GM23338 (cell line): ENCODE results near the gene ATP8B4. TPM values are rescaled to one million over a fixed set of nuclear protein-coding genes. Genes with fewer than 3 reads are reported as not detected.

Source experiments
- ATAC-seq: fragments of 200-7000 bp; cut with Tn5 transposase; 3 replicates; pipeline ENCODE4 v1.9.1; 2020
- DNase-seq: peaks from one replicate; pipeline ENCODE4 v3.0.0-alpha.2; 2015; ENCODE audit warnings: low spot score
- H2AFZ ChIP-seq: fragments of 200-600 bp; sonication (generic); 2 replicates; pipeline ENCODE4 v1.8.0; 2016; ENCODE audit warnings: antibody characterized with exemption, mild to moderate bottlenecking, moderate library complexity
- H3F3A ChIP-seq: fragments of 200-600 bp; sonication (generic); replicated peaks from 2 replicates; pipeline ENCODE4 v1.8.0; 2017; ENCODE audit warnings: antibody characterized with exemption, mixed run types, low read depth
- H3K27ac ChIP-seq: fragments of 200-600 bp; sonication (generic); 2 replicates; pipeline ENCODE4 v1.6.1; 2016; ENCODE audit warnings: low read depth
- H3K27me3 ChIP-seq: fragments of 200-600 bp; sonication (generic); 2 replicates; pipeline ENCODE4 v1.8.0; 2016; ENCODE audit warnings: mild to moderate bottlenecking, mixed run types, moderate library complexity; ENCODE audit not compliant: insufficient read depth
- H3K36me3 ChIP-seq: fragments of 200-600 bp; sonication (generic); 2 replicates; pipeline ENCODE4 v1.8.0; 2016; ENCODE audit warnings: mild to moderate bottlenecking; ENCODE audit not compliant: insufficient read depth
- H3K4me1 ChIP-seq: fragments of 200-600 bp; sonication (generic); 2 replicates; pipeline ENCODE4 v1.8.0; 2016; ENCODE audit warnings: mild to moderate bottlenecking, moderate library complexity; ENCODE audit not compliant: insufficient read depth
- H3K4me2 ChIP-seq: fragments of 200-600 bp; sonication (generic); 2 replicates; pipeline ENCODE4 v1.7.1; 2017; ENCODE audit warnings: mixed run types
- H3K4me3 ChIP-seq: fragments of 200-600 bp; sonication (generic); 2 replicates; pipeline ENCODE4 v1.6.1; 2016; ENCODE audit warnings: mixed run types
- H3K79me2 ChIP-seq: fragments of 200-600 bp; sonication (generic); replicated peaks from 2 replicates; pipeline ENCODE4 v1.8.0; 2017; ENCODE audit warnings: mild to moderate bottlenecking; ENCODE audit not compliant: insufficient read depth
- H3K9me2 ChIP-seq: fragments of 200-600 bp; sonication (generic); 2 replicates; pipeline ENCODE4 v1.8.0; 2017; ENCODE audit not compliant: insufficient read depth
- H4K20me1 ChIP-seq: fragments of 200-600 bp; sonication (generic); replicated peaks from 2 replicates; pipeline ENCODE4 v1.8.0; 2017; ENCODE audit warnings: mild to moderate bottlenecking; ENCODE audit not compliant: insufficient read depth
- H3K27ac Mint-ChIP-seq: 2 replicates; pipeline ENCODE4 v1.8.0; 2020; ENCODE audit warnings: inconsistent platforms, mild to moderate bottlenecking, moderate library complexity, mixed read lengths
- H3K27me3 Mint-ChIP-seq: 3 replicates; pipeline ENCODE4 v1.8.0; 2022; ENCODE audit warnings: low read depth, mild to moderate bottlenecking, moderate library complexity, mixed read lengths, inconsistent platforms; ENCODE audit not compliant: insufficient read depth, poor library complexity
- H3K36me3 Mint-ChIP-seq: 3 replicates; pipeline ENCODE4 v1.8.0; 2021; ENCODE audit warnings: low read depth, mild to moderate bottlenecking, inconsistent platforms, moderate library complexity, mixed read lengths
- H3K4me1 Mint-ChIP-seq: 3 replicates; pipeline ENCODE4 v1.8.0; 2020; ENCODE audit warnings: mild to moderate bottlenecking, inconsistent platforms, mixed read lengths
- H3K4me3 Mint-ChIP-seq: 3 replicates; pipeline ENCODE4 v1.8.0; 2021; ENCODE audit warnings: moderate library complexity, mild to moderate bottlenecking, inconsistent platforms, mixed read lengths
- H3K9me3 Mint-ChIP-seq: 3 replicates; pipeline ENCODE4 v1.8.0; 2020; ENCODE audit warnings: moderate library complexity, mild to moderate bottlenecking, inconsistent platforms, mixed read lengths
- CREB1 ChIP-seq: fragments of 250-450 bp; sonication (Bioruptor Pico); IDR thresholded peaks from 2 replicates; pipeline ENCODE4 v1.5.0; 2020; ENCODE audit warnings: low read depth, mild to moderate bottlenecking, moderate library complexity
- NANOG ChIP-seq: IDR thresholded peaks from 2 replicates; pipeline ENCODE4 v1.6.1; 2016; ENCODE audit warnings: antibody characterized with exemption, borderline replicate concordance
- REST ChIP-seq: IDR thresholded peaks from one replicate; pipeline ENCODE4 v1.6.1; 2018; ENCODE audit warnings: antibody characterized with exemption; ENCODE audit not compliant: unreplicated experiment
- ZNF331 ChIP-seq: fragments of 250-450 bp; sonication (Bioruptor Pico); IDR thresholded peaks from 2 replicates; pipeline ENCODE4 v1.5.0; 2020; ENCODE audit warnings: low read depth, mild to moderate bottlenecking, moderate library complexity
- polyA plus RNA-seq: library from polyadenylated mRNA; unstranded; fragments of >200 nt; fragmentation: Nextera tagmentation; extraction: Ambion mirVana; gene quantifications from 2 replicates; pipeline ENCODE4 v1.2.1, GENCODE V29; 2016
- total RNA-seq: library from RNA; depleted of rRNA; stranded (reverse); fragments of >200 nt; shearing (Covaris generic); gene quantifications from 2 replicates; pipeline ENCODE4 v1.2.3, GENCODE V29; 2014
- TF ChIP-seq, protein P1 (sequence below): fragments of 250-450 bp; sonication (Bioruptor Pico); IDR thresholded peaks from 2 replicates; pipeline ENCODE4 v1.5.0; 2020; ENCODE audit warnings: mild to moderate bottlenecking, moderate library complexity

Gene ATP8B4
- total and polyA plus RNA-seq, 2 experiments from 2014 or later: 0.24 TPM; not detected in 1

DNA sequence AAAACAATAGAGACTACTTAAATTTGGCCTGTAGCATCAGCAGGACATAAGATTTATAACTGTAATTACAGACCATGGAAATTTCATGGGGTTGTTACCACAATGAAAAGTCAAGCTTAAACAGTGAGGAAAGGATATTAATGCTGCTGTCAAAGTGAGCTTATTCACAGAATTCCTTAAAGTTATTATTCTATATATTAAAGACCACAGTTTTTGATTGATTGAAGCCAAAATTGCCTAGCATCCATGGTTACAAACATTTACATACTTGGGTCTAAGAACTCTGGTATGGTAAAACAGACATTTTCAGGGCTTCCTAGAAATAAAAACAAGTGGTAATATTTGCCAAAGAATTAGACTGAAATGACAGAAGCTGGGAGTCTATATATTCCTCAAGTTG lies 248.6 kb downstream of the ATP8B4 start:
- no peaks in the 10 kb centered on the region for H3K9me3 Mint-ChIP-seq
- H3K9me2 ChIP-seq: no peaks in the 10 kb centered on the region
- H3K4me1 ChIP-seq: no peaks in the 10 kb centered on the region
- no peaks in the 10 kb centered on the region for H3K27me3 ChIP-seq
- H3K79me2 ChIP-seq: no peaks in the 10 kb centered on the region
- no peaks in the 10 kb centered on the region for H3K36me3 Mint-ChIP-seq
- H3K27ac Mint-ChIP-seq: no peak overlapping the region
- no peak for ATAC-seq
- no peak overlapping the region for H2AFZ ChIP-seq
- no peak overlapping the region for H3K4me3 ChIP-seq
- no peaks in the 10 kb centered on the region for H3K4me1 Mint-ChIP-seq
- H3K4me2 ChIP-seq: no peak overlapping the region
- H4K20me1 ChIP-seq: no peaks in the 10 kb centered on the region
- DNase-seq: no peak
- no peaks in the 10 kb centered on the region for H3K27me3 Mint-ChIP-seq
- H3K4me3 Mint-ChIP-seq: no peak overlapping the region
- TF ChIP-seq NANOG (no peak), REST (no peak), CREB1 (no peak), ZNF331 (no peak)
- TF ChIP-seq, protein P1, sequence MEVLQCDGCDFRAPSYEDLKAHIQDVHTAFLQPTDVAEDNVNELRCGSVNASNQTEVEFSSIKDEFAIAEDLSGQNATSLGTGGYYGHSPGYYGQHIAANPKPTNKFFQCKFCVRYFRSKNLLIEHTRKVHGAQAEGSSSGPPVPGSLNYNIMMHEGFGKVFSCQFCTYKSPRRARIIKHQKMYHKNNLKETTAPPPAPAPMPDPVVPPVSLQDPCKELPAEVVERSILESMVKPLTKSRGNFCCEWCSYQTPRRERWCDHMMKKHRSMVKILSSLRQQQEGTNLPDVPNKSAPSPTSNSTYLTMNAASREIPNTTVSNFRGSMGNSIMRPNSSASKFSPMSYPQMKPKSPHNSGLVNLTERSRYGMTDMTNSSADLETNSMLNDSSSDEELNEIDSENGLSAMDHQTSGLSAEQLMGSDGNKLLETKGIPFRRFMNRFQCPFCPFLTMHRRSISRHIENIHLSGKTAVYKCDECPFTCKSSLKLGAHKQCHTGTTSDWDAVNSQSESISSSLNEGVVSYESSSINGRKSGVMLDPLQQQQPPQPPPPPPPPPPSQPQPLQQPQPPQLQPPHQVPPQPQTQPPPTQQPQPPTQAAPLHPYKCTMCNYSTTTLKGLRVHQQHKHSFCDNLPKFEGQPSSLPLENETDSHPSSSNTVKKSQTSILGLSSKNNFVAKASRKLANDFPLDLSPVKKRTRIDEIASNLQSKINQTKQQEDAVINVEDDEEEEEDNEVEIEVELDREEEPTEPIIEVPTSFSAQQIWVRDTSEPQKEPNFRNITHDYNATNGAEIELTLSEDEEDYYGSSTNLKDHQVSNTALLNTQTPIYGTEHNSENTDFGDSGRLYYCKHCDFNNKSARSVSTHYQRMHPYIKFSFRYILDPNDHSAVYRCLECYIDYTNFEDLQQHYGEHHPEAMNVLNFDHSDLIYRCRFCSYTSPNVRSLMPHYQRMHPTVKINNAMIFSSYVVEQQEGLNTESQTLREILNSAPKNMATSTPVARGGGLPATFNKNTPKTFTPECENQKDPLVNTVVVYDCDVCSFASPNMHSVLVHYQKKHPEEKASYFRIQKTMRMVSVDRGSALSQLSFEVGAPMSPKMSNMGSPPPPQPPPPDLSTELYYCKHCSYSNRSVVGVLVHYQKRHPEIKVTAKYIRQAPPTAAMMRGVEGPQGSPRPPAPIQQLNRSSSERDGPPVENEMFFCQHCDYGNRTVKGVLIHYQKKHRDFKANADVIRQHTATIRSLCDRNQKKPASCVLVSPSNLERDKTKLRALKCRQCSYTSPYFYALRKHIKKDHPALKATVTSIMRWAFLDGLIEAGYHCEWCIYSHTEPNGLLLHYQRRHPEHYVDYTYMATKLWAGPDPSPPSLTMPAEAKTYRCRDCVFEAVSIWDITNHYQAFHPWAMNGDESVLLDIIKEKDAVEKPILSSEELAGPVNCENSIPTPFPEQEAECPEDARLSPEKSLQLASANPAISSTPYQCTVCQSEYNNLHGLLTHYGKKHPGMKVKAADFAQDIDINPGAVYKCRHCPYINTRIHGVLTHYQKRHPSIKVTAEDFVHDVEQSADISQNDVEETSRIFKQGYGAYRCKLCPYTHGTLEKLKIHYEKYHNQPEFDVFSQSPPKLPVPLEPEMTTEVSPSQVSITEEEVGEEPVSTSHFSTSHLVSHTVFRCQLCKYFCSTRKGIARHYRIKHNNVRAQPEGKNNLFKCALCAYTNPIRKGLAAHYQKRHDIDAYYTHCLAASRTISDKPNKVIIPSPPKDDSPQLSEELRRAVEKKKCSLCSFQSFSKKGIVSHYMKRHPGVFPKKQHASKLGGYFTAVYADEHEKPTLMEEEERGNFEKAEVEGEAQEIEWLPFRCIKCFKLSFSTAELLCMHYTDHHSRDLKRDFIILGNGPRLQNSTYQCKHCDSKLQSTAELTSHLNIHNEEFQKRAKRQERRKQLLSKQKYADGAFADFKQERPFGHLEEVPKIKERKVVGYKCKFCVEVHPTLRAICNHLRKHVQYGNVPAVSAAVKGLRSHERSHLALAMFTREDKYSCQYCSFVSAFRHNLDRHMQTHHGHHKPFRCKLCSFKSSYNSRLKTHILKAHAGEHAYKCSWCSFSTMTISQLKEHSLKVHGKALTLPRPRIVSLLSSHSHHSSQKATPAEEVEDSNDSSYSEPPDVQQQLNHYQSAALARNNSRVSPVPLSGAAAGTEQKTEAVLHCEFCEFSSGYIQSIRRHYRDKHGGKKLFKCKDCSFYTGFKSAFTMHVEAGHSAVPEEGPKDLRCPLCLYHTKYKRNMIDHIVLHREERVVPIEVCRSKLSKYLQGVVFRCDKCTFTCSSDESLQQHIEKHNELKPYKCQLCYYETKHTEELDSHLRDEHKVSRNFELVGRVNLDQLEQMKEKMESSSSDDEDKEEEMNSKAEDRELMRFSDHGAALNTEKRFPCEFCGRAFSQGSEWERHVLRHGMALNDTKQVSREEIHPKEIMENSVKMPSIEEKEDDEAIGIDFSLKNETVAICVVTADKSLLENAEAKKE (CRISPR knock-in tag): no peak
- H3K36me3 ChIP-seq: no peaks in the 10 kb centered on the region
- no peak overlapping the region for H3K27ac ChIP-seq
- H3F3A ChIP-seq: no peaks in the 10 kb centered on the region
